ENCODE results near the gene COA8. TPM values are rescaled to one million over a fixed set of nuclear protein-coding genes. Genes with fewer than 3 reads are reported as not detected.

Gene COA8
- total and polyA plus RNA-seq, 2 of the 4 experiments (the other 2 are of a cell fraction): 12.2 to 21.1 TPM

- Histone ChIP-seq H3K4ac (ENCODE audit: low read depth, low read length) (no peak overlapping the region), H4K5ac (ENCODE audit: low read depth, low read length) (no peak overlapping the region), H2AK9ac (replicated peaks; ENCODE audit: low read depth, low read length, poor library complexity) (no peak overlapping the region), H2AFZ (replicated peaks; ENCODE audit: low read length, poor library complexity) (no peak overlapping the region), H3K14ac (replicated peaks; ENCODE audit: low read depth, low read length) (no peak overlapping the region), H3K18ac (ENCODE audit: low read depth, low read length) (no peak overlapping the region), H3K9me3 (ENCODE audit: control insufficient read depth, insufficient read depth, low read length) (no peaks in the 10 kb centered on the region), H3K56ac (ENCODE audit: extremely low read depth, insufficient read depth, low read length) (no peak overlapping the region), H3K4me2 (ENCODE audit: low read depth, low read length) (no peak overlapping the region), H3K9ac (ENCODE audit: low read depth, low read length) (no peak overlapping the region), H2AK5ac (ENCODE audit: low read depth, low read length) (no peak overlapping the region), H3K27me3 (ENCODE audit: control insufficient read depth, insufficient read depth, low read length) (no peaks in the 10 kb centered on the region), H2BK20ac (ENCODE audit: low read depth, low read length) (no peak overlapping the region), H2BK15ac (ENCODE audit: low read depth, low read length) (no peak overlapping the region), H4K8ac (ENCODE audit: low read depth in 2 of 2, low read length in 2 of 2) (no peak overlapping the region), H4K91ac (ENCODE audit: insufficient read depth, low read depth, low read length) (no peak overlapping the region), H4K20me1 (ENCODE audit: insufficient read depth, low read length) (peaks cover 39% of the 10 kb centered on the region), H3K4me3 (ENCODE audit: insufficient read depth, low read depth, low read length) (no peak overlapping the region), H2BK120ac (ENCODE audit: low read depth, low read length) (no peak overlapping the region), H3K4me1 (ENCODE audit: control insufficient read depth, insufficient read depth, low read length) (peaks cover 2% of the 10 kb centered on the region; the same call in 1 of the 2 replicates), H3K9me1 (ENCODE audit: insufficient read depth, low read length) (no peaks in the 10 kb centered on the region), H2BK5ac (ENCODE audit: low read depth, low read length, poor library complexity, severe bottlenecking) (no peak overlapping the region), H3K27ac (ENCODE audit: insufficient read depth, low read length) (no peak overlapping the region), H3K23ac (ENCODE audit: low read depth, low read length) (no peak overlapping the region), H3K79me1 (ENCODE audit: low read depth in 1 of 2, low read length in 2 of 2) (peaks cover 17 to 54% of the 10 kb centered on the region in 2 experiments; a peak in 3 of 4 replicates), H3K36me3 (ENCODE audit: control insufficient read depth, insufficient read depth, low read length) (peaks cover 5% of the 10 kb centered on the region)
- no TSS peak for BruUV-seq (replicated peaks)
- no peak for DNase-seq
- POLR2A ChIA-PET (ENCODE audit: unreplicated experiment): no interaction called here
- intact Hi-C loops (cut with micrococcal nuclease) (no loop called here), in situ Hi-C loops (cut with MboI; ENCODE audit: low sequenced_read_pairs) (no loop called here), dilution Hi-C loops (cut with HindIII; ENCODE audit: low sequenced_read_pairs, unreplicated experiment) (no loop called here)
- TF ChIP-seq POLR2A (IDR thresholded peaks at IDR 0.05; ENCODE audit: low read depth, low read length) (no peak), NFE2L2 (IDR thresholded peaks at IDR 0.05; ENCODE audit: low read depth, low read length) (no peak), MAZ (IDR thresholded peaks at IDR 0.05; ENCODE audit: borderline replicate concordance, low read depth, low read length) (no peak), MXI1 (IDR thresholded peaks at IDR 0.05; ENCODE audit: borderline replicate concordance, low read depth, low read length) (no peak), RAD21 (IDR thresholded peaks at IDR 0.05; ENCODE audit: low read length) (no peak), RFX5 (IDR thresholded peaks at IDR 0.05; ENCODE audit: low read depth, low read length) (no peak), CEBPB (IDR thresholded peaks at IDR 0.05; ENCODE audit: low read depth, low read length) (no peak), CHD1 (IDR thresholded peaks at IDR 0.05; ENCODE audit: low read depth, low read length) (no peak), SMC3 (IDR thresholded peaks at IDR 0.05; ENCODE audit: low read depth, low read length) (no peak), MAFK (IDR thresholded peaks at IDR 0.05; ENCODE audit: low read depth, low read length) (no peak), BHLHE40 (IDR thresholded peaks at IDR 0.05; ENCODE audit: low read depth, low read length) (no peak), FOS (IDR thresholded peaks at IDR 0.05; ENCODE audit: low read depth, low read length) (no peak), RCOR1 (IDR thresholded peaks at IDR 0.05; ENCODE audit: insufficient replicate concordance, low read length) (no peak)
- TF ChIP-seq, protein P1, sequence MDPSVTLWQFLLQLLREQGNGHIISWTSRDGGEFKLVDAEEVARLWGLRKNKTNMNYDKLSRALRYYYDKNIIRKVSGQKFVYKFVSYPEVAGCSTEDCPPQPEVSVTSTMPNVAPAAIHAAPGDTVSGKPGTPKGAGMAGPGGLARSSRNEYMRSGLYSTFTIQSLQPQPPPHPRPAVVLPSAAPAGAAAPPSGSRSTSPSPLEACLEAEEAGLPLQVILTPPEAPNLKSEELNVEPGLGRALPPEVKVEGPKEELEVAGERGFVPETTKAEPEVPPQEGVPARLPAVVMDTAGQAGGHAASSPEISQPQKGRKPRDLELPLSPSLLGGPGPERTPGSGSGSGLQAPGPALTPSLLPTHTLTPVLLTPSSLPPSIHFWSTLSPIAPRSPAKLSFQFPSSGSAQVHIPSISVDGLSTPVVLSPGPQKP (IDR thresholded peaks at IDR 0.05; ENCODE audit: borderline replicate concordance, low read depth, low read length): no peak
- TF ChIP-seq, protein P2, sequence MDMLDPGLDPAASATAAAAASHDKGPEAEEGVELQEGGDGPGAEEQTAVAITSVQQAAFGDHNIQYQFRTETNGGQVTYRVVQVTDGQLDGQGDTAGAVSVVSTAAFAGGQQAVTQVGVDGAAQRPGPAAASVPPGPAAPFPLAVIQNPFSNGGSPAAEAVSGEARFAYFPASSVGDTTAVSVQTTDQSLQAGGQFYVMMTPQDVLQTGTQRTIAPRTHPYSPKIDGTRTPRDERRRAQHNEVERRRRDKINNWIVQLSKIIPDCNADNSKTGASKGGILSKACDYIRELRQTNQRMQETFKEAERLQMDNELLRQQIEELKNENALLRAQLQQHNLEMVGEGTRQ (IDR thresholded peaks at IDR 0.05; ENCODE audit: low read depth, low read length): no peak
- TF ChIP-seq, protein P3, sequence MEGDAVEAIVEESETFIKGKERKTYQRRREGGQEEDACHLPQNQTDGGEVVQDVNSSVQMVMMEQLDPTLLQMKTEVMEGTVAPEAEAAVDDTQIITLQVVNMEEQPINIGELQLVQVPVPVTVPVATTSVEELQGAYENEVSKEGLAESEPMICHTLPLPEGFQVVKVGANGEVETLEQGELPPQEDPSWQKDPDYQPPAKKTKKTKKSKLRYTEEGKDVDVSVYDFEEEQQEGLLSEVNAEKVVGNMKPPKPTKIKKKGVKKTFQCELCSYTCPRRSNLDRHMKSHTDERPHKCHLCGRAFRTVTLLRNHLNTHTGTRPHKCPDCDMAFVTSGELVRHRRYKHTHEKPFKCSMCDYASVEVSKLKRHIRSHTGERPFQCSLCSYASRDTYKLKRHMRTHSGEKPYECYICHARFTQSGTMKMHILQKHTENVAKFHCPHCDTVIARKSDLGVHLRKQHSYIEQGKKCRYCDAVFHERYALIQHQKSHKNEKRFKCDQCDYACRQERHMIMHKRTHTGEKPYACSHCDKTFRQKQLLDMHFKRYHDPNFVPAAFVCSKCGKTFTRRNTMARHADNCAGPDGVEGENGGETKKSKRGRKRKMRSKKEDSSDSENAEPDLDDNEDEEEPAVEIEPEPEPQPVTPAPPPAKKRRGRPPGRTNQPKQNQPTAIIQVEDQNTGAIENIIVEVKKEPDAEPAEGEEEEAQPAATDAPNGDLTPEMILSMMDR (conservative IDR thresholded peaks at IDR 0.05; ENCODE audit: low read depth, low read length): no peak
- CTCF ChIA-PET: no interaction called here
- ATAC-seq (ENCODE audit: low read depth): no peak
- 100% methylated on average over 2 of the region's 8 CpGs; no CpG with 5 or more reads in 1 of the 2 experiments for WGBS, 2 experiments (ENCODE audit: extremely low coverage in 2 of 2, insufficient read length in 1 of 2)
These were observed 6.2 kb downstream of the COA8 start for GRCh38 chr14:103568952-103569351.
